BLaER1 treated with 17β-estradiol and CSF1 and Interleukin-3, amounts not matched to agents 10 nM and 100 nM (cell line): ENCODE measurements around the gene SALL1.

Experiments used
- H3K27ac ChIP-seq, 11 experiments: shearing (Covaris generic); formaldehyde crosslinking; 2 replicates each; pipeline ENCODE4 v1.8.1; 2022
- H3K27me3 ChIP-seq, 11 experiments: shearing (Covaris generic); formaldehyde crosslinking; 2 replicates each; pipeline ENCODE4 v1.8.1; 2022
- H3K36me3 ChIP-seq, 11 experiments: shearing (Covaris generic); formaldehyde crosslinking; 2 replicates each; pipeline ENCODE4 v1.8.1; 2022
- H3K4me1 ChIP-seq, 10 experiments: shearing (Covaris generic); formaldehyde crosslinking; 2 replicates each; pipeline ENCODE4 v1.8.1; 2022
- H3K4me2 ChIP-seq, 11 experiments: shearing (Covaris generic); formaldehyde crosslinking; 2 replicates each; pipeline ENCODE4 v1.8.1; 2022
- H3K4me3 ChIP-seq, 10 experiments: shearing (Covaris generic); formaldehyde crosslinking; 2 replicates each; pipeline ENCODE4 v1.8.1; 2022
- H3K9ac ChIP-seq, 11 experiments: shearing (Covaris generic); formaldehyde crosslinking; 2 replicates each; pipeline ENCODE4 v1.8.1; 2022
- H3K9me3 ChIP-seq, 11 experiments: shearing (Covaris generic); formaldehyde crosslinking; replicated peaks in 1 of 11; 2 replicates each; pipeline ENCODE4 v1.8.1; 2022
- H4K20me1 ChIP-seq, 11 experiments: shearing (Covaris generic); formaldehyde crosslinking; 2 replicates each; pipeline ENCODE4 v1.8.1; 2022
- Cebpa-rat ChIP-seq, 11 experiments: shearing (Covaris generic); IDR thresholded peaks; 2 replicates each; pipeline ENCODE4 v1.8.1; 2022

The SALL1 gene

DNA sequence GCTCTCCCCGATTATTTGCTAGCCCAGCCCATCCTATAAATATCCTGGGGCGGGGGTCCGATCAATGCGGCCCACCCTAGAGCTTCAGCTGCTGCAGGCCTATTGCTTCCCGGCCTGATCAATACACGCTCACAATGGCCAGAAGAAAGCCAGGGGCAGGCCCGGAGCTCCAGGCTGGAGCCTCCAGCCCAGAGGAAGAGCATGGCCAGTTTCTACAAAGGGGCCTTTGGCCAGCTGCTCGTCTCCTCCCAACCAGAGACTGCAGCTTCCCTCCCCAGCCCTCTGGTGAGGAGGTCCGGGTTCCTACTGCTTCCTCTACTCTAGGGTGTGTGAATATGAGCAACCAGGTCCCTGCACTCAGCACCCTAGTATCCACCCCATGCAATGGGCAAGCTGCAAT, 36.7 kb downstream of the SALL1 start:
- H4K20me1 ChIP-seq = peaks cover 0 to 4% (median 0%) of the 10 kb centered on the region in 11 experiments; a peak in 1 of 22 replicates
- no peaks in the 10 kb centered on the region for H3K36me3 ChIP-seq
- peaks cover 8 to 10% (median 9%) of the 10 kb centered on the region in 10 experiments; a peak in 15 of 20 replicates for H3K4me1 ChIP-seq
- H3K9ac ChIP-seq = no peak overlapping the region
- no peak for TF ChIP-seq Cebpa-rat (IDR thresholded peaks at IDR 0.05)
- H3K9me3 ChIP-seq = no peaks in the 10 kb centered on the region
- no peak overlapping the region for H3K4me2 ChIP-seq
- H3K27me3 ChIP-seq = peaks cover 40 to 56% (median 53%) of the 10 kb centered on the region in 11 experiments
- H3K4me3 ChIP-seq = no peak overlapping the region
- H3K27ac ChIP-seq = no peak overlapping the region

DNA sequence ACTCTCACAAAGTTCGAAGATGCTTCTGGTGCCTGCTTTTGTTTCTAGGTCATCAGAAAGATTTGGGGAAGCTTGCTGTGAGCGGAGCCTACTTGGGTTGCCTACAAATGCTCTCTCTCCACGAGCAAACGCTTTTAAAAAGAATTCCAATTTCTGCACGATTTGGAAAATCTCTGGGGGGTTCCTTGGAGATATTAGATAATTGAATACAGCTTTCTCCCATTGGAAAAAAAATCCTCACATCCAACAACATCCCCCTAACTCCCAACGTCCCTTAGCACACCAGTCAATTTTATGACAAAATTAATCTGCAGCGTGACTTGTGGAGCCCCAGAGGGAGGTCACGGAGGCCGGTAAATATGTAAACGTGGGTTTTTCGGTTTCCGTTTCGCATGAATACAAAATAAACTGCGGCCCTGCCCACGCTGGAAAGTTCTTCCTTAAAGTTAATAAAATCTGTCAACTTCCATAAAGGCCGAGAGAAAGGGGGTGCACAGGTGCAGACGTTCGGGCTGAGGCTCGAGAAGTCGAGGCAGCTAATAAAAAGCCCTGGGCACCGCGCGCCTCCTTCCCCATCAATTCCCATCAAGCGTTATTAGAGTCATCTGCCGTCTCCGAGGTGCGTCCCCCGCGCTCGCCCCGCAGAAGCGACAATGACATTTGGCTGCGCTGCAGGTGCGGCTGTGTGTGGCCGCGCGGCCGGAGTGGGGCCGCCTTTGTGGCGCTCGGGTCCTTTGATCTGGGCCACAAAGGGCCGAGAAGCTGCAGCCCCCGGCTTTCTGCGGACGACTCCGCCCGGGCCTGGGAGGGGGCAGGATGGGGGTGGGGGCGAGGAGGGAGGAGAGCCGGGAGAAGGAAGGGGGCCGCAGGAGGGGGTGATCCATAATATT, 37.6 kb downstream of the SALL1 start:
- Histone ChIP-seq H3K4me1 (peaks cover 8 to 10% (median 9%) of the 10 kb centered on the region in 10 experiments; a peak in 15 of 20 replicates), H3K27ac (no peak overlapping the region), H3K4me2 (peak overlapping the region; percentile 64 to 89 (median 82)), H3K36me3 (no peaks in the 10 kb centered on the region), H3K4me3 (peak overlapping the region; percentile 8 to 54 (median 43); a peak in 17 of 20 replicates), H3K27me3 (peaks cover 40 to 56% (median 53%) of the 10 kb centered on the region in 11 experiments), H3K9ac (no peak overlapping the region), H4K20me1 (peaks cover 0 to 4% (median 0%) of the 10 kb centered on the region in 11 experiments; a peak in 1 of 22 replicates), H3K9me3 (peaks cover 0 to 5% (median 0%) of the 10 kb centered on the region in 11 experiments; a peak in 1 of 22 replicates)
- TF ChIP-seq Cebpa-rat (IDR thresholded peaks at IDR 0.05) = no peak

DNA sequence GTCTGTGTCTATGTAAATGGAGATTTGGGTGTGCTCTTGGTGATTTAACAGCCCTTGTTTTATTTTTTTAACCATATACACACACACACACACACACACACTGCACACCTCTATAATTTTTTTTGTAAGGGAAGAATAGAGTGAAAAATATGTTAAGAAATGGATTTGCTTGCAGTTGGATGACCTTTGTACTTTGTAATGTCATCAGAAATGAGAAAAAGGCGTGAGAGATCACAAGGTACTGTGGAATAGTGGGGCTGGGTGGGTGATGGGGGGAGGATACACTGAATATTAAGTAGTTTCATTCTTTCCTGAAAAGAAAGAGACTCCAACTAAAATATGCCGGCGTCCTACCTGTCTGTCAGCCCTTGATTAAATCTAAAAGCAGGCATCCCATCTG, 38.7 kb downstream of the SALL1 start:
- H3K4me2 ChIP-seq = no peak overlapping the region

DNA sequence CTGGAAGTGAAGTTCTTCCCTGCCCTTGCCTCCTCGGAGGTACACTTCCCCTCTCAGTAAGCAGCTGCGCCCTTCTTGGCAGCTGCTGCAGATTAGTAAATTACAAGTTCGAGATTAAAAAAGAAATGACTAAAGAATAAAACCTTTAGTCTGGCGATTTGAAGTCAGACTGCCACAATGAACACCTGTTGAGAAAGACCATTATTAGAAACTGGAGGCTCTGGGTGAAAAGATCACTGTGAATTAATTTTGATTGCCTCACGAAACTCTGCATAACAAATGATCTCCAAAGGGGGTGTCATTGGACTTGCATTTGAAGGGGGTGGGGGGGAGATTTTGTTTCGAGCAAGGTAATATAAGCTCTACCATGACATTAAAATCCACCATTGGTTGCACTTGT, 39.3 kb downstream of the SALL1 start:
- no peak overlapping the region for H3K27ac ChIP-seq
- H3K4me1 ChIP-seq = peaks cover 8 to 10% (median 9%) of the 10 kb centered on the region in 10 experiments; a peak in 15 of 20 replicates
- no peak overlapping the region for H3K9ac ChIP-seq
- H3K27me3 ChIP-seq = peaks cover 40 to 56% (median 53%) of the 10 kb centered on the region in 11 experiments
- no peak overlapping the region for H3K4me2 ChIP-seq
- no peak for TF ChIP-seq Cebpa-rat (IDR thresholded peaks at IDR 0.05)
- H3K4me3 ChIP-seq = no peak overlapping the region
- no peaks in the 10 kb centered on the region for H3K36me3 ChIP-seq
- peaks cover 0 to 4% (median 0%) of the 10 kb centered on the region in 11 experiments; a peak in 1 of 22 replicates for H4K20me1 ChIP-seq
- peaks cover 0 to 5% (median 0%) of the 10 kb centered on the region in 11 experiments; a peak in 1 of 22 replicates for H3K9me3 ChIP-seq

More for the DNA sequence above, 38.7 kb downstream of the SALL1 start:
- Histone ChIP-seq H3K27ac (no peak overlapping the region), H3K36me3 (no peaks in the 10 kb centered on the region), H3K4me1 (peaks cover 8 to 10% (median 9%) of the 10 kb centered on the region in 10 experiments; a peak in 15 of 20 replicates), H3K27me3 (peaks cover 40 to 56% (median 53%) of the 10 kb centered on the region in 11 experiments), H4K20me1 (peaks cover 0 to 4% (median 0%) of the 10 kb centered on the region in 11 experiments; a peak in 1 of 22 replicates), H3K9me3 (peaks cover 0 to 5% (median 0%) of the 10 kb centered on the region in 11 experiments; a peak in 1 of 22 replicates), H3K4me3 (no peak overlapping the region), H3K9ac (no peak overlapping the region)
- TF ChIP-seq Cebpa-rat (IDR thresholded peaks at IDR 0.05) = no peak

DNA sequence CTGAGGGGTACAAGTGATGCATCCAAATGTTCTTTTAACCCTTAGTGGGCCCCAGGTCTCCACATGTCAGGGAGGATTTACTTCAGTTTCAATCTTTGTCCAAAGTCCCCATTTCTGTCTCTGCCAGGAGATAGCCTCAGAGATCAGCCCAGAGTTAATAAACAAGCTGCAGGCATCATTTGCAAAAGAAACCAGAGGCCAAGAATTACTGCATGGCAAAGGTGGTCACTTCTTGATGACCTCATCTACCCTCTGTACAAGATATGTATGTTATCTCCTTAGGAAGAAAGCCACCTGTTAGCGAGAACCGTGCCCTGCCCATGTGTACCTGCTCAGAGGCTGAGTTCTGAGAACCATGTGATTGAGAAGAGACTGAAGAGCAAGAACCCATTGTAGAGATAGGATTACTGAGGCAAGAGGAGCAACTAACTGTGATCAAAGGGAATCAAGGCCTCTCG, 40.3 kb downstream of the SALL1 start:
- Histone ChIP-seq H3K4me1 (peaks cover 8 to 10% (median 9%) of the 10 kb centered on the region in 10 experiments; a peak in 15 of 20 replicates), H3K9ac (no peak overlapping the region), H3K27ac (no peak overlapping the region), H3K4me3 (no peak overlapping the region), H3K9me3 (peaks cover 0 to 5% (median 0%) of the 10 kb centered on the region in 11 experiments; a peak in 1 of 22 replicates), H3K4me2 (no peak overlapping the region), H3K27me3 (peaks cover 40 to 51% (median 46%) of the 10 kb centered on the region in 11 experiments), H4K20me1 (peaks cover 0 to 4% (median 0%) of the 10 kb centered on the region in 11 experiments; a peak in 1 of 22 replicates), H3K36me3 (no peaks in the 10 kb centered on the region)
- no peak for TF ChIP-seq Cebpa-rat (IDR thresholded peaks at IDR 0.05)

DNA sequence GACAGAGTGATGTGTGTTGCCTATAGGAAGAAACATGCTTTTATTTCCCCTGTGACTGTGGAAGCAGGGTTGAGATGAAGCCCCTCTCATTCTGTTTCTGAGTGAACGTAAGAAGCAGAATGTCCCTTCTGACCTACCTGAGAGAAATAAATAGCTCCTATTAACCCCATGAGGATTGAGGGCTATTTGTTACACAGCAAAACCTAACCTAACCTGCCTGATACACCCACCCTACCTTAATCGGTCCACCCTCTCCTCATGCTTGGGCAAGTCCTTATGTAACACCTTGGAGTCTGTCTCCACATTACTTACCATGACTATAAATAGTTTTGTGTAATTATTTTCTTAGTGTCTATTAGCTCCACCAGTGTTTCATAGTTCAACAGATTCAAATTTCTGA, 41.9 kb downstream of the SALL1 start:
- no peak for TF ChIP-seq Cebpa-rat (IDR thresholded peaks at IDR 0.05)
- Histone ChIP-seq H3K9me3 (peaks cover 0 to 5% (median 0%) of the 10 kb centered on the region in 11 experiments; a peak in 1 of 22 replicates), H3K4me2 (no peak overlapping the region), H3K36me3 (no peaks in the 10 kb centered on the region), H3K27ac (no peak overlapping the region), H3K27me3 (peaks cover 25 to 35% (median 30%) of the 10 kb centered on the region in 11 experiments), H3K4me3 (no peak overlapping the region), H4K20me1 (no peaks in the 10 kb centered on the region), H3K4me1 (peaks cover 8 to 10% (median 9%) of the 10 kb centered on the region in 10 experiments; a peak in 15 of 20 replicates), H3K9ac (no peak overlapping the region)

DNA sequence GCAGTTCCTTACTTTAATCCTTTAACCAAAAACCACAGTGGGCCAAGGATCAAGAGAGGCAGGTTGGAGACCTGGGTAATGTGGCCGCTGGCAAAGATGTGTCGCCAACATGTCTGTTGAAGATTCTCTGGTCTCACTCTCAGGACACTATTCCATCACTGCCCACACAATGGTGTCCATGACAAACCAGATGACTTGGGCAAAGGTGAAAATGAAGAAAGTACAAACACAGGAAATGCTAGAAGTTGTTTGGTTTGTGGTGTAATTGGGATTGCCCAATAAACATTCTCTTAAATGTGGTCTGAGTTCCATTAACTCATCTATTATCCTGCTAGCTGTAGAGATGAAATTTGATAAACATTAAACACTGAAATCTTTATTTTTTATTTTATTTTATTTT, 43.3 kb downstream of the SALL1 start:
- Histone ChIP-seq H3K27ac (no peak overlapping the region), H3K27me3 (peaks cover 10 to 21% (median 16%) of the 10 kb centered on the region in 11 experiments), H3K9me3 (peaks cover 0 to 5% (median 0%) of the 10 kb centered on the region in 11 experiments; a peak in 1 of 22 replicates), H3K4me1 (peaks cover 0 to 4% (median 0%) of the 10 kb centered on the region in 10 experiments; a peak in 2 of 20 replicates), H4K20me1 (no peaks in the 10 kb centered on the region), H3K9ac (no peak overlapping the region), H3K4me3 (no peak overlapping the region), H3K4me2 (no peak overlapping the region), H3K36me3 (no peaks in the 10 kb centered on the region)
- TF ChIP-seq Cebpa-rat (IDR thresholded peaks at IDR 0.05) = no peak

DNA sequence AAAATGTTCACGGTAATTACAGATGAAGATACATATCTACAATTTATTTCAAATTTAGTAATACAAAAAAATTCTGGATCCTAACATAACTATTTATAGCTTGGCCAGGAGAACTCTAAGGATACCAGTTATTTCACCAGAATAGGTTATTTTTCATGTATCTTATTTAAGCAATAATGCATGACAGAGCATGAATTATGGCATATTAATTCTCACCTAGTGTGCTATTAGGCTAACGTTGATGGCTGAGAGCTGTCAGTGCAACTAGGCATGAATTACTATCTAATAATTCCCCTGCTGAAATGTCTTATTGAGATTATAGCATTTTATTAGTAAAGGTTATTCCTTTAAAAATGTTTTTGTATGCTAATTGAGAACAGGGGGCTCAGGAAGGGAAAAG, 44.5 kb downstream of the SALL1 start:
- H3K9ac ChIP-seq = no peak overlapping the region
- no peak overlapping the region for H3K4me2 ChIP-seq
- no peaks in the 10 kb centered on the region for H3K36me3 ChIP-seq
- peaks cover 0 to 4% (median 0%) of the 10 kb centered on the region in 10 experiments; a peak in 1 of 20 replicates for H3K4me1 ChIP-seq
- no peak for TF ChIP-seq Cebpa-rat (IDR thresholded peaks at IDR 0.05)
- H3K9me3 ChIP-seq = peaks cover 0 to 5% (median 0%) of the 10 kb centered on the region in 11 experiments; a peak in 1 of 22 replicates
- H3K27me3 ChIP-seq = peaks cover 0 to 9% (median 4%) of the 10 kb centered on the region in 11 experiments; a peak in 16 of 22 replicates
- no peak overlapping the region for H3K27ac ChIP-seq
- no peaks in the 10 kb centered on the region for H4K20me1 ChIP-seq
- H3K4me3 ChIP-seq = no peak overlapping the region

DNA sequence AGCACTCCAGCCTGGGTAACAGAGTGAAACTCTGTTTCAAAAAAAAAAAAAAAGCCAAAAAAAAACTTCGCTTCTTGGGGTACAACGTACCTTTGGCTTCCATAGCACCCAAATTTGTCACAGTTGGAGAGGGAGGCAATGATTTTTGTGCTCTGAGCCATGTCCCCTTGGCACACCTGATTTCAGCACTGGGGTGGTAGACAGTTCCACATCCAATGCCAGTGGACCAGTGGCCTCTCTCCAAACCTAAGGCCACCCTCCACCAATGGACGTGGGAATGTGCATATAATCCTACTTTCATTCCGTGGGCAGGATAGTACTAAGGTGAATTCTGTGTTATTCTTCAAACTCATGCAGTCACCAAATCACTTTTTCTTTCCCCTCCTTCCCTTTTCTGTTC, 47.5 kb downstream of the SALL1 start:
- Histone ChIP-seq H3K4me2 (no peak overlapping the region), H3K36me3 (no peaks in the 10 kb centered on the region), H3K27ac (no peak overlapping the region), H3K27me3 (no peaks in the 10 kb centered on the region), H3K4me1 (peaks cover 0 to 4% (median 0%) of the 10 kb centered on the region in 10 experiments; a peak in 1 of 20 replicates), H3K9ac (no peak overlapping the region), H3K9me3 (no peaks in the 10 kb centered on the region), H3K4me3 (no peak overlapping the region), H4K20me1 (no peaks in the 10 kb centered on the region)
- no peak for TF ChIP-seq Cebpa-rat (IDR thresholded peaks at IDR 0.05)
